ENCODE data around the gene KATNA1.
A peak's percentile ranks its signal among the peaks of the same experiment; 100 is the strongest.

KATNA1 gene

DNA sequence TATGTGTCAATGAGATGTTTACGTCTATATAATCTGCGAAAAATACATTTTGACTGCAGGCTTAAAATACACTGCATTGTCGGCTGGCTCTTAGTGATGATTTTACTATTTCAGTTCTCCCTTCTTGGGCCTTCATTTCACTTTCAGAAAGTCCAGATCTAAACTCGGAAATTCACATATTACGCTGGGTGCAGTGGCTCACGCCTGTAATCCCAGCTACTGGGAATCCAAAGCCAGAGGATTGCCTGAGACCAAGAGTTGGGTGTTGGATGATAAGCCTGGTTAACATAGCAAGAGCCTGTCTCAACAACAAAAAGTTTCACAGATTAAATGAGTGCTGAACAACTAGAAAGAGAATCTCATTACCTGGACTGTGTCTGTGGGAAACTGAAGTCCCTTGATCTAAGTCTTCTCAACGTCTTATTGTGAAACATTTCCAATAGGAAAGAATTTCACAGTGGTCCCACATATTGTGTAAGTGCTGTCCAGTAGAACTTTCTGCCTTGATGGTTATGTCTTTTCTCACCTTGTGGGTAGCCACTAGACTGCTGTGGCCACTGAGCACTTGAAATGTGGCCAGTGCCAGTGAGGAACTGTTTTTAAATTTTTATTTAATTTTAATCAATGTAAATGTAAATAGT, 80.4 kb downstream of the KATNA1 start:
- Histone ChIP-seq H3F3A (ENCODE audit: low read depth) (no peaks in the 10 kb centered on the region), H3K36me3 (ENCODE audit: insufficient read depth, low read length) (no peaks in the 10 kb centered on the region), H3K9me3 (ENCODE audit: insufficient read depth, low read depth, low read length) (no peaks in the 10 kb centered on the region), H3K4me1 (ENCODE audit: insufficient read depth, low read length, poor library complexity, severe bottlenecking) (peaks cover 34% of the 10 kb centered on the region), H3K4me3 (ENCODE audit: low read length, poor library complexity, severe bottlenecking) (peak overlapping the region; percentile 84), H3K27me3 (ENCODE audit: insufficient read depth, low read length, poor library complexity, severe bottlenecking) (no peaks in the 10 kb centered on the region), H3K9me2 (replicated peaks; ENCODE audit: low read depth, low read length) (no peaks in the 10 kb centered on the region), H3K4me2 (ENCODE audit: low read depth, low read length, poor library complexity, severe bottlenecking) (peak overlapping the region; percentile 85), H3K9ac (ENCODE audit: low read depth, low read length, poor library complexity, severe bottlenecking) (peak overlapping the region; percentile 90), H4K20me1 (ENCODE audit: insufficient read depth, low read length, poor library complexity, severe bottlenecking) (peaks cover 25% of the 10 kb centered on the region), H2AFZ (ENCODE audit: low read length) (no peak overlapping the region), H3K79me2 (ENCODE audit: insufficient read depth, low read length) (peaks cover 53% of the 10 kb centered on the region)
- TF ChIP-seq EZH2phosphoT487 (IDR thresholded peaks at IDR 0.05; ENCODE audit: borderline replicate concordance): no peak
- TF ChIP-seq, protein P1, sequence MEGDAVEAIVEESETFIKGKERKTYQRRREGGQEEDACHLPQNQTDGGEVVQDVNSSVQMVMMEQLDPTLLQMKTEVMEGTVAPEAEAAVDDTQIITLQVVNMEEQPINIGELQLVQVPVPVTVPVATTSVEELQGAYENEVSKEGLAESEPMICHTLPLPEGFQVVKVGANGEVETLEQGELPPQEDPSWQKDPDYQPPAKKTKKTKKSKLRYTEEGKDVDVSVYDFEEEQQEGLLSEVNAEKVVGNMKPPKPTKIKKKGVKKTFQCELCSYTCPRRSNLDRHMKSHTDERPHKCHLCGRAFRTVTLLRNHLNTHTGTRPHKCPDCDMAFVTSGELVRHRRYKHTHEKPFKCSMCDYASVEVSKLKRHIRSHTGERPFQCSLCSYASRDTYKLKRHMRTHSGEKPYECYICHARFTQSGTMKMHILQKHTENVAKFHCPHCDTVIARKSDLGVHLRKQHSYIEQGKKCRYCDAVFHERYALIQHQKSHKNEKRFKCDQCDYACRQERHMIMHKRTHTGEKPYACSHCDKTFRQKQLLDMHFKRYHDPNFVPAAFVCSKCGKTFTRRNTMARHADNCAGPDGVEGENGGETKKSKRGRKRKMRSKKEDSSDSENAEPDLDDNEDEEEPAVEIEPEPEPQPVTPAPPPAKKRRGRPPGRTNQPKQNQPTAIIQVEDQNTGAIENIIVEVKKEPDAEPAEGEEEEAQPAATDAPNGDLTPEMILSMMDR (conservative IDR thresholded peaks at IDR 0.05; ENCODE audit: low read length): no peak

DNA sequence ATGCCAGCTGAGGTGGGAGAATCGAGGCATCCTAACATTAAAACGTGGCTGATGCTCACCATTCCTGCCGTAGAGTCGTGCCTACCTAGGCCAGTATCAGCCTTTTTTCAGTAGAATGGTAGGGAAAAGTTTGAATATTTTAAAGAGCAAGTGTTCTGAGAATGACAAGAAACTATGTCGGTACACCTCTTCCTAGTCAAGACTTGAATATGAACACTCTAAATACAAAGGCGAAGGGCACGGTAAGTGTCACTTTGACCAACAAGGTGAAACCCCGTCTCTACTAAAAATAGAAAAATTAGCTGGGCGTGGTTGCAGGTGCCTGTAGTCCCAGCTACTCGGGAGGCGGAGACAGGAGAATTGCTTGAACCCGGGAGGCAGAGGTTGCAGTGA, 81.3 kb downstream of the KATNA1 start:
- Histone ChIP-seq H4K20me1 (ENCODE audit: insufficient read depth, low read length, poor library complexity, severe bottlenecking) (peaks cover 25% of the 10 kb centered on the region), H2AFZ (ENCODE audit: low read length) (peak overlapping the region; percentile 99), H3K27me3 (ENCODE audit: insufficient read depth, low read length, poor library complexity, severe bottlenecking) (no peaks in the 10 kb centered on the region), H3K4me3 (ENCODE audit: low read length, poor library complexity, severe bottlenecking) (peak overlapping the region; percentile 84), H3K36me3 (ENCODE audit: insufficient read depth, low read length) (no peaks in the 10 kb centered on the region), H3K4me1 (ENCODE audit: insufficient read depth, low read length, poor library complexity, severe bottlenecking) (peaks cover 34% of the 10 kb centered on the region), H3K79me2 (ENCODE audit: insufficient read depth, low read length) (peaks cover 48% of the 10 kb centered on the region), H3K9ac (ENCODE audit: low read depth, low read length, poor library complexity, severe bottlenecking) (peak overlapping the region; percentile 90), H3F3A (ENCODE audit: low read depth) (no peaks in the 10 kb centered on the region), H3K4me2 (ENCODE audit: low read depth, low read length, poor library complexity, severe bottlenecking) (peak overlapping the region; percentile 85), H3K9me2 (replicated peaks; ENCODE audit: low read depth, low read length) (no peaks in the 10 kb centered on the region), H3K9me3 (ENCODE audit: insufficient read depth, low read depth, low read length) (no peaks in the 10 kb centered on the region)
- no peak for TF ChIP-seq EZH2phosphoT487 (IDR thresholded peaks at IDR 0.05; ENCODE audit: borderline replicate concordance)
- TF ChIP-seq, protein P1 (conservative IDR thresholded peaks at IDR 0.05; ENCODE audit: low read length): no peak

DNA sequence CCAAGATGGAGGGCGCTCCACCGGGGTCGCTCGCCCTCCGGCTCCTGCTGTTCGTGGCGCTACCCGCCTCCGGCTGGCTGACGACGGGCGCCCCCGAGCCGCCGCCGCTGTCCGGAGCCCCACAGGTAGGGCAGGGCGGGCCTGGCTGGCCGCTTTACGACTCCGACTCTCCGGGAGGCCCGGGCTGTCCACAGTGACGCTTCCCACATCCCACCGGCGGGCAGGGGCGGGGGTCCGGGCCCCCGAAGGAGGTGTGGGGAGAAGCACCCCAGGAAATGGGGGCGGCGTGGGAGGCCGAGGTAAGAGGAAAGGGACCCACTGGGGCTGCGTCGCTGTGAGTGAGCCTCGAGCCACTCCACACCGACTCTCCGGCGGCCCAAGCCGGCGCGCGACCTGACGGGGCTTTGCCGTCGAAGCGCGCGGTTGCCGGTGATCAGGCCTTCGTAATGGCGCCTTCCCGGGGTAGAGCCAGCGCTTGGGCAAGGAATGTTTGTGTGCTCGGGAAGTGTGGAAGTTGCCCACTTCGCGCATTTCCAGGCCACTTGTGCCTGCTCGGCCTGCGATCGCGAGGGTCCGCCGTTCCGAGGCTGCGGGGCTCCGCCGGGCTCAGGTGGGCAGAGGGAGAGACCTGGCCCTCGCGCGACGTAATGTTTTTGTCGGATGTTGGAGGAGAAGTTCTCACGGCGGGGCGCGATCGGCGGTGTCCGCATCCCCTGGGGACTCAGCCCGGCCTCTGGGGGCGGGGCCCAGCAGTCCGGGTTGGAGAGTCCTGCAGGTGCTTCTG, 81.9 kb downstream of the KATNA1 start:
- H2AFZ ChIP-seq (ENCODE audit: low read length): peak overlapping the region; percentile 99
- H3K27me3 ChIP-seq (ENCODE audit: insufficient read depth, low read length, poor library complexity, severe bottlenecking): no peaks in the 10 kb centered on the region
- H3K36me3 ChIP-seq (ENCODE audit: insufficient read depth, low read length): no peaks in the 10 kb centered on the region
- H3K4me1 ChIP-seq (ENCODE audit: insufficient read depth, low read length, poor library complexity, severe bottlenecking): peaks cover 34% of the 10 kb centered on the region
- no peak for TF ChIP-seq EZH2phosphoT487 (IDR thresholded peaks at IDR 0.05; ENCODE audit: borderline replicate concordance)
- TF ChIP-seq, protein P1 (conservative IDR thresholded peaks at IDR 0.05; ENCODE audit: low read length): no peak
- no peaks in the 10 kb centered on the region for H3K9me2 ChIP-seq (replicated peaks; ENCODE audit: low read depth, low read length)
- H4K20me1 ChIP-seq (ENCODE audit: insufficient read depth, low read length, poor library complexity, severe bottlenecking): peaks cover 25% of the 10 kb centered on the region
- peak overlapping the region; percentile 85 for H3K4me2 ChIP-seq (ENCODE audit: low read depth, low read length, poor library complexity, severe bottlenecking)
- H3K9ac ChIP-seq (ENCODE audit: low read depth, low read length, poor library complexity, severe bottlenecking): peak overlapping the region; percentile 90
- H3K9me3 ChIP-seq (ENCODE audit: insufficient read depth, low read depth, low read length): no peaks in the 10 kb centered on the region
- H3K79me2 ChIP-seq (ENCODE audit: insufficient read depth, low read length): peaks cover 46% of the 10 kb centered on the region
- no peaks in the 10 kb centered on the region for H3F3A ChIP-seq (ENCODE audit: low read depth)
- peak overlapping the region; percentile 84 for H3K4me3 ChIP-seq (ENCODE audit: low read length, poor library complexity, severe bottlenecking)
